Measurements from ENCODE around the gene SPACA6. TPM values are rescaled to one million over a fixed set of nuclear protein-coding genes. Genes with fewer than 3 reads are reported as not detected.
A peak's percentile ranks its signal among the peaks of the same experiment; 100 is the strongest.
"Not testable (repeated sequence)": the region's sequence is repeated elsewhere in the genome, so short reads cannot be mapped to it uniquely, and the experiment has no call there.

SPACA6 gene
- total and polyA plus RNA-seq, 12 donors = 2.2 to 291 (median 25.2) TPM

GRCh38 chr19:51675911-51676565 is 17.1 kb upstream of the SPACA6 start:
- H3K36me3 ChIP-seq (replicated peaks in 1 of 2); H3K4me3 ChIP-seq; H3K4me1 ChIP-seq (replicated peaks in 1 of 2); H3K27ac ChIP-seq; H3K9me3 ChIP-seq (replicated peaks in 1 of 3); intact Hi-C loops (cut with DNase I); DNase-seq; H3K27me3 ChIP-seq: not testable (repeated sequence)
- 60 to 67% (median 64%) methylated on average over 7 of the region's 7 CpGs for whole genome bisulfite sequencing, 4 donors
- TF ChIP-seq, protein P1, sequence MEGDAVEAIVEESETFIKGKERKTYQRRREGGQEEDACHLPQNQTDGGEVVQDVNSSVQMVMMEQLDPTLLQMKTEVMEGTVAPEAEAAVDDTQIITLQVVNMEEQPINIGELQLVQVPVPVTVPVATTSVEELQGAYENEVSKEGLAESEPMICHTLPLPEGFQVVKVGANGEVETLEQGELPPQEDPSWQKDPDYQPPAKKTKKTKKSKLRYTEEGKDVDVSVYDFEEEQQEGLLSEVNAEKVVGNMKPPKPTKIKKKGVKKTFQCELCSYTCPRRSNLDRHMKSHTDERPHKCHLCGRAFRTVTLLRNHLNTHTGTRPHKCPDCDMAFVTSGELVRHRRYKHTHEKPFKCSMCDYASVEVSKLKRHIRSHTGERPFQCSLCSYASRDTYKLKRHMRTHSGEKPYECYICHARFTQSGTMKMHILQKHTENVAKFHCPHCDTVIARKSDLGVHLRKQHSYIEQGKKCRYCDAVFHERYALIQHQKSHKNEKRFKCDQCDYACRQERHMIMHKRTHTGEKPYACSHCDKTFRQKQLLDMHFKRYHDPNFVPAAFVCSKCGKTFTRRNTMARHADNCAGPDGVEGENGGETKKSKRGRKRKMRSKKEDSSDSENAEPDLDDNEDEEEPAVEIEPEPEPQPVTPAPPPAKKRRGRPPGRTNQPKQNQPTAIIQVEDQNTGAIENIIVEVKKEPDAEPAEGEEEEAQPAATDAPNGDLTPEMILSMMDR (IDR thresholded peaks at IDR 0.05) = peak; percentile 19 to 40 (median 31)

GRCh38 chr19:51676566-51677083 is 16.5 kb upstream of the SPACA6 start:
- intact Hi-C loops (cut with DNase I) = no loop called here
- peaks cover 5% of the 10 kb centered on the region for H3K27me3 ChIP-seq
- no peaks in the 10 kb centered on the region for H3K9me3 ChIP-seq (replicated peaks in 1 of 3)
- no peaks in the 10 kb centered on the region for H3K4me1 ChIP-seq (replicated peaks in 1 of 2)
- DNase-seq = no peak
- no peaks in the 10 kb centered on the region for H3K36me3 ChIP-seq (replicated peaks in 1 of 2)
- TF ChIP-seq, protein P1 (IDR thresholded peaks at IDR 0.05) = no peak
- H3K4me3 ChIP-seq = no peak overlapping the region
- WGBS, 4 donors = 64 to 73% (median 69%) methylated on average over 11 of the region's 11 CpGs
- H3K27ac ChIP-seq = no peak overlapping the region

- Histone ChIP-seq H3K36me3 (replicated peaks in 1 of 2) (no peaks in the 10 kb centered on the region), H3K4me3 (no peak overlapping the region), H3K27ac (no peak overlapping the region), H3K4me1 (replicated peaks in 1 of 2) (no peaks in the 10 kb centered on the region), H3K27me3 (peaks cover 5% of the 10 kb centered on the region), H3K9me3 (replicated peaks in 1 of 3) (no peaks in the 10 kb centered on the region)
- DNase-seq = no peak
- 73 to 96% (median 82%) methylated on average over 1 of the region's 1 CpG for WGBS, 4 donors
- intact Hi-C loops (cut with DNase I) = loop anchor here in 1 of 2 donors (10.0 kb wide), 1 partner anchor 94 kb away; no protein-coding TSS in a partner anchor
- TF ChIP-seq, protein P1 (IDR thresholded peaks at IDR 0.05) = no peak
- no peak for TF ChIP-seq POLR2A (IDR thresholded peaks at IDR 0.05)
These were observed 12.7 kb upstream of the SPACA6 start for GRCh38 chr19:51680474-51680873.

DNA sequence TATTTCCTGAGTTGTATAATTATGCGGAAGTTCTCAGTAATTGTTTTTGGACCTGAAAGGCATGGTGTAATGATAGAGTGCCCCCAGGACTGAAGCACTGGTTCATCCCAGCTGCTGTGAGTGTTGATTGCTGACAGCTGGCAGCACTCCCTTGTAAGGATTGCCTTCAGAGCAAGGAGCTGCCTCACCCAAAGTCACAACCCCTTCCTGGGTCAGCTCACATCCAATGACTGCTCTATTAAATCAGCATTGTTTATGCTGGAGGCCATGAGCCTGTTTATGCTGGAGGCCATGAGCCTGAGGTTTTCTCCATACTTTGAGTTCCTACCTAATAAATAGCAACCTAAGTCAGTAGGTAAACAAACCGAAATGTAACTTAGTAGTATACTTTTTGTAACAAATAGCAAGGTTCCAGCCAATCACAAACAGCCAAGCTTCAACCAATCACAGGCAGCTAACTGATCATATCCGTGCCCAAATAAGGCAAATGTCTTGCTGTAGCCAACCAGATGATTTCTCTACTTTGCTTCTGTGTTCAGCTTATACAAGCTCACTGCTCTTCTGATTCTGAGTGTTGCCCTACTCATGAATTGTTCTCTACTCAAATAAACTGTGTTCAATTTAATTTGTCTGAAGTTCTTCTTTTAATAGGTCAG is 11.7 kb upstream of the SPACA6 start:
- Histone ChIP-seq H3K9me3 (replicated peaks in 1 of 3) (no peaks in the 10 kb centered on the region), H3K36me3 (replicated peaks in 1 of 2) (no peaks in the 10 kb centered on the region), H3K27me3 (peaks cover 5% of the 10 kb centered on the region), H3K4me1 (replicated peaks in 1 of 2) (peaks cover 0 to 5% of the 10 kb centered on the region in 2 donors), H3K27ac (peak overlapping the region in 1 of 5 donors; percentile 13), H3K4me3 (no peak overlapping the region)
- WGBS, 4 donors = 71 to 77% (median 73%) methylated on average over 3 of the region's 3 CpGs
- no peak for TF ChIP-seq POLR2A (IDR thresholded peaks at IDR 0.05)
- TF ChIP-seq, protein P1 (IDR thresholded peaks at IDR 0.05) = no peak
- DNase-seq = no peak
- intact Hi-C loops (cut with DNase I) = loop anchor here in 1 of 2 donors (10.0 kb wide), 1 partner anchor 93 kb away; no protein-coding TSS in a partner anchor
